EL (cell line): ENCODE results near the gene TMED1.
"Not testable (repeated sequence)": the region's sequence is repeated elsewhere in the genome, so short reads cannot be mapped to it uniquely, and the experiment has no call there.

Experiments
- DNase-seq: peaks from one replicate; pipeline ENCODE4 v3.0.0-alpha.2; 2016

The TMED1 gene

GRCh38 chr19:10835754-10836478 lies at the start of gene TMED1:
Gene TMED1 (minus strand): TSS chr19:10836212. CDS start chr19:10836191, 21 bp downstream.
- peak; percentile 100 for DNase-seq

GRCh38 chr19:10885201-10886169 lies 49.5 kb upstream of the TMED1 start:
- DNase-seq = no peak

- peak; percentile 76 for DNase-seq
Observed at GRCh38 chr19:10884274-10884673, 48.3 kb upstream of the TMED1 start.

GRCh38 chr19:10882108-10882457 lies 46.1 kb upstream of the TMED1 start:
- no peak for DNase-seq

- DNase-seq = no peak
Observed at GRCh38 chr19:10881403-10882107, 45.5 kb upstream of the TMED1 start.

- no peak for DNase-seq
Observed at GRCh38 chr19:10878253-10878652, 42.2 kb upstream of the TMED1 start.

GRCh38 chr19:10877608-10878007 lies 41.6 kb upstream of the TMED1 start:
- DNase-seq = not testable (repeated sequence)

GRCh38 chr19:10876459-10877240 lies 40.6 kb upstream of the TMED1 start:
- DNase-seq = no peak

GRCh38 chr19:10874024-10874423 lies 38.0 kb upstream of the TMED1 start:
- DNase-seq = no peak

- peak; percentile 36 for DNase-seq
Observed at GRCh38 chr19:10872546-10873107, 36.6 kb upstream of the TMED1 start.

GRCh38 chr19:10871711-10872545 lies 35.9 kb upstream of the TMED1 start:
- peak; percentile 31 for DNase-seq

GRCh38 chr19:10870955-10871603 lies 35.1 kb upstream of the TMED1 start, which contains the start of gene CARM1:
Gene CARM1 (plus strand): TSS chr19:10871553. CDS start chr19:10871703, 150 bp downstream.
- DNase-seq = peak; percentile 98

GRCh38 chr19:10870501-10870954 lies 34.5 kb upstream of the TMED1 start:
- DNase-seq = no peak

- not testable (repeated sequence) for DNase-seq
Observed at GRCh38 chr19:10869872-10870311, 33.9 kb upstream of the TMED1 start.

- DNase-seq = no peak
Observed at GRCh38 chr19:10868872-10869547, 33.0 kb upstream of the TMED1 start.

- DNase-seq = no peak
Observed at GRCh38 chr19:10866495-10866894, 30.5 kb upstream of the TMED1 start.

GRCh38 chr19:10864538-10864899 lies 28.5 kb upstream of the TMED1 start:
- DNase-seq = peak; percentile 81

GRCh38 chr19:10863107-10863717 lies 27.2 kb upstream of the TMED1 start:
- DNase-seq = peak; percentile 64

- no peak for DNase-seq
Observed at GRCh38 chr19:10862561-10863106, 26.6 kb upstream of the TMED1 start.
